GM12878 (cell line): ENCODE data around the gene CGREF1. TPM values are rescaled to one million over a fixed set of nuclear protein-coding genes. Genes with fewer than 3 reads are reported as not detected.

Experiments
- ATAC-seq: fragments of 200-7000 bp; cut with Tn5 transposase; 3 replicates; pipeline ENCODE4 v1.9.1; 2020; ENCODE audit warnings: mild to moderate bottlenecking, moderate library complexity
- BruUV-seq: library from RNA; stranded (reverse); fragments of 400-500 nt; replicated peaks from 2 replicates; lab custom pipeline; 2021; lab: Mats Ljungman, UMichigan
- CTCF ChIA-PET: fragments of 300-600 bp; sonication (Branson Sonifier 250); formaldehyde crosslinking; extraction: SDS; loops from one replicate; lab custom pipeline; 2021; ENCODE audit warnings: inconsistent platforms; lab: Yijun Ruan, JAX
- POLR2A ChIA-PET: fragments of 350-600 bp; formaldehyde crosslinking; extraction: SDS; loops from one replicate; lab custom pipeline; 2021; ENCODE audit warnings: inconsistent platforms; lab: Charles Lee
- RAD21 ChIA-PET: fragments of 300-600 bp; sonication (Branson Sonifier 250); formaldehyde crosslinking; loops from one replicate; lab custom pipeline; 2023; ENCODE audit warnings: antibody characterized with exemption; ENCODE audit not compliant: unreplicated experiment; lab: Charles Lee
- SMC1A ChIA-PET: fragments of 300-600 bp; sonication (Branson Sonifier 250); formaldehyde crosslinking; loops from one replicate; lab custom pipeline; 2023; ENCODE audit not compliant: unreplicated experiment, uncharacterized antibody; lab: Charles Lee
- DNase-seq: peaks from one replicate; pipeline ENCODE4 v3.0.0-alpha.2; 2011; ENCODE audit warnings: low read depth, low spot score
- FAIRE-seq: peaks from 3 replicates; lab custom pipeline; 2011; peaks lifted over from hg19 to GRCh38; lab: Jason Lieb, UNC
- H2AFZ ChIP-seq: 2 replicates; pipeline ENCODE4 v1.6.0; 2011; ENCODE audit warnings: low read depth, low read length, control low read depth; ENCODE audit not compliant: control insufficient read depth
- H3K27ac ChIP-seq: 2 replicates; pipeline ENCODE4 v1.5.1; 2011; ENCODE audit warnings: control low read depth; ENCODE audit not compliant: control insufficient read depth, insufficient read depth
- H3K27me3 ChIP-seq, 2 experiments: replicated peaks in 1 of 2; 2 replicates each; pipeline versions ENCODE4 v1.6.0 to v1.6.1; 2011; ENCODE audit warnings: low read length in 1 of 2; ENCODE audit not compliant: control insufficient read depth in 2 of 2, insufficient read depth in 2 of 2
- H3K36me3 ChIP-seq, 2 experiments: 2 replicates each; pipeline ENCODE4 v1.5.1; 2011; ENCODE audit warnings: low read length in 1 of 2; ENCODE audit not compliant: control insufficient read depth in 2 of 2, insufficient read depth in 2 of 2
- H3K4me1 ChIP-seq: 2 replicates; pipeline ENCODE4 v1.6.1; 2011; ENCODE audit warnings: mild to moderate bottlenecking, low read length, moderate library complexity, mixed read lengths; ENCODE audit not compliant: control insufficient read depth, insufficient read depth
- H3K4me2 ChIP-seq: 2 replicates; pipeline ENCODE4 v1.6.0; 2011; ENCODE audit warnings: control low read depth; ENCODE audit not compliant: control insufficient read depth, insufficient read depth
- H3K4me3 ChIP-seq: fragments of 200-600 bp; sonication (generic); 2 replicates; pipeline ENCODE4 v1.5.1; 2016
- H3K79me2 ChIP-seq: 2 replicates; pipeline ENCODE4 v1.6.0; 2011; ENCODE audit warnings: low read length; ENCODE audit not compliant: control insufficient read depth, insufficient read depth
- H3K9ac ChIP-seq: 2 replicates; pipeline ENCODE4 v1.8.0; 2011; ENCODE audit warnings: low read length, control low read depth, mixed read lengths; ENCODE audit not compliant: control insufficient read depth, insufficient read depth
- H3K9me3 ChIP-seq: replicated peaks from 3 replicates; pipeline ENCODE4 v1.5.1; 2011; ENCODE audit warnings: mild to moderate bottlenecking, low read length; ENCODE audit not compliant: control insufficient read depth, insufficient read depth
- H4K20me1 ChIP-seq: 2 replicates; pipeline ENCODE4 v1.6.0; 2011; ENCODE audit not compliant: control insufficient read depth, insufficient read depth
- CREM ChIP-seq: IDR thresholded peaks from 2 replicates; pipeline ENCODE4 v1.6.1; 2014; ENCODE audit warnings: antibody characterized with exemption, low read depth
- EGR1 ChIP-seq, 2 experiments: IDR thresholded peaks; 1 replicate in 1 of 2; 2 replicates in 1 of 2; pipeline ENCODE4 v1.6.1; 2011 to 2012; ENCODE audit warnings: low read depth in 2 of 2, low read length in 2 of 2, borderline replicate concordance in 1 of 2, mild to moderate bottlenecking in 1 of 2, moderate library complexity in 1 of 2
- NFYB ChIP-seq: IDR thresholded peaks from 2 replicates; pipeline ENCODE4 v1.6.1; 2011; ENCODE audit warnings: low read depth, mild to moderate bottlenecking, low read length, improper control_type of control experiment, moderate library complexity; ENCODE audit not compliant: insufficient read depth
- SP1 ChIP-seq: IDR thresholded peaks from one replicate; pipeline ENCODE4 v1.6.1; 2011; ENCODE audit warnings: low read depth, low read length
- TCF3 ChIP-seq: IDR thresholded peaks from 2 replicates; pipeline ENCODE4 v1.6.1; 2012; ENCODE audit warnings: low read depth, mild to moderate bottlenecking, low read length, borderline replicate concordance; ENCODE audit not compliant: insufficient read depth
- YBX1 ChIP-seq: fragments of 450-650 bp; IDR thresholded peaks from 2 replicates; pipeline ENCODE4 v1.6.1; 2016; ENCODE audit warnings: antibody characterized with exemption
- YY1 ChIP-seq: IDR thresholded peaks from 2 replicates; pipeline ENCODE4 v1.6.1; 2011; ENCODE audit warnings: low read depth, mild to moderate bottlenecking, low read length
- WGBS: methylation state at CpG from one replicate; pipeline ENCODE4 v1.1.6; 2016; ENCODE audit warnings: low lambda C conversion rate; ENCODE audit not compliant: insufficient replicate concordance, insufficient coverage; ENCODE audit errors: missing lambda C conversion rate; 5-methylcytosine and 5-hydroxymethylcytosine counted together
- in situ Hi-C: fragments of 300-500 bp; cut with MboI; formaldehyde crosslinking; loops from 9 replicates; pipeline ENCODE4 v1.14.3; 2018; ENCODE audit warnings: mixed read lengths
- intact Hi-C: fragments of 100-400 bp; cut with micrococcal nuclease; formaldehyde crosslinking; loops from one replicate; pipeline ENCODE4 v1.14.2; 2022; ENCODE audit not compliant: unreplicated experiment
- polyA plus RNA-seq, 11 experiments: library from polyadenylated mRNA; depleted of rRNA in 4 of 11; unstranded in 6 of 11; stranded (reverse) in 5 of 11; fragments of >200 nt; fragmentation: Nextera tagmentation in 4 of 11; fragmentation: Illumina TruSeq in 1 of 11; extraction: Ambion mirVana in 4 of 11; extraction: Trizol in 1 of 11; gene quantifications; 1 replicate in 1 of 11; 2 replicates in 10 of 11; pipeline versions ENCODE4 v1.2.1 to v1.2.3, GENCODE V29; 2011 to 2016; ENCODE audit warnings: inconsistent platforms in 2 of 11, missing spikeins in 2 of 11, low read depth in 1 of 11
- total RNA-seq, 4 experiments: library from RNA; depleted of rRNA in 3 of 4; stranded (reverse); fragments of >200 nt in 3 of 4; fragmentation: Illumina TruSeq in 1 of 4; extraction: Trizol in 1 of 4; gene quantifications; 2 replicates each; pipeline versions ENCODE4 v1.2.1 to v1.2.3, GENCODE V29; 2013 to 2021

Gene CGREF1
- total and polyA plus RNA-seq, 10 of the 15 experiments (the other 5 are each of a cell fraction or from before 2014, with no cell fraction given), result 0.06 to 0.21 TPM; not detected in 8

GRCh38 chr2:27093430-27094352, 25.2 kb downstream of the CGREF1 start:
- BruUV-seq, result no TSS peak
- WGBS, result 76% methylated on average over 6 of the region's 6 CpGs
- Histone ChIP-seq H3K79me2 (no peaks in the 10 kb centered on the region), H3K4me1 (no peaks in the 10 kb centered on the region; the same call in 1 of the 2 replicates), H3K36me3 (no peaks in the 10 kb centered on the region; a peak in 1 of 4 replicates), H2AFZ (no peak overlapping the region), H3K4me2 (no peak overlapping the region), H4K20me1 (no peaks in the 10 kb centered on the region), H3K27ac (no peak overlapping the region), H3K9me3 (no peaks in the 10 kb centered on the region), H3K9ac (no peak overlapping the region), H3K4me3 (no peak overlapping the region), H3K27me3 (no peaks in the 10 kb centered on the region)
- in situ Hi-C loops, result no loop called here
- DNase-seq (no peak), ATAC-seq (no peak), FAIRE-seq (no peak)
- TF ChIP-seq NFYB, result no peak
- no peak for TF ChIP-seq CREM
- no peak for TF ChIP-seq SP1
- TF ChIP-seq YY1, result no peak
- no peak for TF ChIP-seq YBX1
- no peak for TF ChIP-seq TCF3
- no peak for TF ChIP-seq EGR1 (IDR thresholded peaks at IDR 0.05; ENCODE audit: borderline replicate concordance in 1 of 2, low read depth in 2 of 2, low read length in 2 of 2)
- CTCF ChIA-PET, result interaction anchor here (0.7 to 1.9 kb wide), 5 partner anchors 77 to 187 kb away, joined by 3 to 19 read pairs (median 4); no protein-coding TSS in a partner anchor
- RAD21 ChIA-PET, result interaction anchor here (1.0 to 3.3 kb wide), 2 partner anchors 42 to 132 kb away, joined by 3 to 9 read pairs; partner anchors contain the start of gene AGBL5
- POLR2A ChIA-PET, result interaction anchor here (0.5 to 0.6 kb wide), 2 partner anchors 33 to 223 kb away, joined by 3 read pairs; no protein-coding TSS in a partner anchor
- SMC1A ChIA-PET, result interaction anchor here (0.6 to 1.7 kb wide), 2 partner anchors 124 to 132 kb away, joined by 3 to 7 read pairs; no protein-coding TSS in a partner anchor
- intact Hi-C loops, result no loop called here
